Measurements from ENCODE around the gene GNPAT.

Gene GNPAT

GRCh38 chr1:231242516-231243198, 1.6 kb downstream of the GNPAT start:
- peak; percentile 11 for DNase-seq (ENCODE audit: low read depth)

GRCh38 chr1:231248778-231249177, 7.8 kb downstream of the GNPAT start:
- no peak for DNase-seq (ENCODE audit: low read depth)

- no peak for DNase-seq (ENCODE audit: low read depth)
Observed at GRCh38 chr1:231252336-231252735, 11.3 kb downstream of the GNPAT start.

- no peak for DNase-seq (ENCODE audit: low read depth)
Observed at GRCh38 chr1:231260351-231260750, 19.3 kb downstream of the GNPAT start.

GRCh38 chr1:231264642-231265041, 23.6 kb downstream of the GNPAT start:
- DNase-seq (ENCODE audit: low read depth) = no peak

- no peak for DNase-seq (ENCODE audit: low read depth)
Observed at GRCh38 chr1:231265379-231265778, 24.4 kb downstream of the GNPAT start.

GRCh38 chr1:231266811-231267322, 25.9 kb downstream of the GNPAT start:
- DNase-seq (ENCODE audit: low read depth) = no peak

GRCh38 chr1:231272173-231272572, 31.2 kb downstream of the GNPAT start:
- no peak for DNase-seq (ENCODE audit: low read depth)

- no peak for DNase-seq (ENCODE audit: low read depth)
Observed at GRCh38 chr1:231272880-231273279, 31.9 kb downstream of the GNPAT start.

GRCh38 chr1:231274119-231274825, 33.3 kb downstream of the GNPAT start:
- no peak for DNase-seq (ENCODE audit: low read depth)

- no peak for DNase-seq (ENCODE audit: low read depth)
Observed at GRCh38 chr1:231278100-231278790, 37.2 kb downstream of the GNPAT start.

GRCh38 chr1:231279081-231279480, 38.1 kb downstream of the GNPAT start:
- DNase-seq (ENCODE audit: low read depth) = no peak

- DNase-seq (ENCODE audit: low read depth) = no peak
Observed at GRCh38 chr1:231279683-231280082, 38.7 kb downstream of the GNPAT start.

GRCh38 chr1:231284441-231284840, 43.4 kb downstream of the GNPAT start:
- DNase-seq (ENCODE audit: low read depth) = no peak

- DNase-seq (ENCODE audit: low read depth) = no peak
Observed at GRCh38 chr1:231286603-231287002, 45.6 kb downstream of the GNPAT start.

- DNase-seq (ENCODE audit: low read depth) = no peak
Observed at GRCh38 chr1:231295938-231296337, 54.9 kb downstream of the GNPAT start.

GRCh38 chr1:231301990-231302389, 61.0 kb downstream of the GNPAT start:
- DNase-seq (ENCODE audit: low read depth) = no peak

- DNase-seq (ENCODE audit: low read depth) = no peak
Observed at GRCh38 chr1:231310391-231310934, 69.5 kb downstream of the GNPAT start.

- DNase-seq (ENCODE audit: low read depth) = no peak
Observed at GRCh38 chr1:231311720-231312431, 70.9 kb downstream of the GNPAT start.

GRCh38 chr1:231312432-231312788, 71.4 kb downstream of the GNPAT start:
- no peak for DNase-seq (ENCODE audit: low read depth)

- no peak for DNase-seq (ENCODE audit: low read depth)
Observed at GRCh38 chr1:231313661-231314060, 72.6 kb downstream of the GNPAT start.

- DNase-seq (ENCODE audit: low read depth) = no peak
Observed at GRCh38 chr1:231315887-231316286, 74.9 kb downstream of the GNPAT start.
